ENCODE measurements around the gene LIPA.
"Not testable (repeated sequence)": the region's sequence is repeated elsewhere in the genome, so short reads cannot be mapped to it uniquely, and the experiment has no call there.

The LIPA gene

DNA sequence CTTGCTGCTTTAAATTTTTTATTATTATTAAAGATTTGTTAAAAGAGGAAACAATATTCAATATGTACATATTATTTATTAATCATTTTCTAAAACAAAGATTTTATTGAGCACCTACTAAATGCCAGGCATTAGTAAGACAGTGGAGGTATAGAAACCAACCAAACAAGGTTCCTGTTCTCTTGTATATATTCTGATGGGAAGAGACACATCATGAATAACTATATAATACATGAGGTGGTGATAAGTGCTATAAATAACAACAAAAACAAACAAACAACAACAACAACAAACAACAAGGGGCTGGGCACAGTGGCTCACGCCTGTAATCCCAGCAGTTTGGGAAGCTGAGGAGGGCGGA, 630 bp upstream of the LIPA start:
- Histone ChIP-seq H3K4me1 (ENCODE audit: control insufficient read depth, insufficient read depth, low read length) (peaks cover 21% of the 10 kb centered on the region), H3K9ac (ENCODE audit: low read length) (peak overlapping the region; percentile 94), H3K36me3 (ENCODE audit: control insufficient read depth, insufficient read depth, low read length, severe bottlenecking) (no peaks in the 10 kb centered on the region), H3K4me3 (ENCODE audit: low read length) (peak overlapping the region; percentile 86), H3K27me3 (replicated peaks; ENCODE audit: control insufficient read depth, insufficient read depth, low read length) (no peaks in the 10 kb centered on the region), H3K9me3 (ENCODE audit: control insufficient read depth, low read length) (no peaks in the 10 kb centered on the region)
- DNase-seq (ENCODE audit: low read depth) = no peak

DNA sequence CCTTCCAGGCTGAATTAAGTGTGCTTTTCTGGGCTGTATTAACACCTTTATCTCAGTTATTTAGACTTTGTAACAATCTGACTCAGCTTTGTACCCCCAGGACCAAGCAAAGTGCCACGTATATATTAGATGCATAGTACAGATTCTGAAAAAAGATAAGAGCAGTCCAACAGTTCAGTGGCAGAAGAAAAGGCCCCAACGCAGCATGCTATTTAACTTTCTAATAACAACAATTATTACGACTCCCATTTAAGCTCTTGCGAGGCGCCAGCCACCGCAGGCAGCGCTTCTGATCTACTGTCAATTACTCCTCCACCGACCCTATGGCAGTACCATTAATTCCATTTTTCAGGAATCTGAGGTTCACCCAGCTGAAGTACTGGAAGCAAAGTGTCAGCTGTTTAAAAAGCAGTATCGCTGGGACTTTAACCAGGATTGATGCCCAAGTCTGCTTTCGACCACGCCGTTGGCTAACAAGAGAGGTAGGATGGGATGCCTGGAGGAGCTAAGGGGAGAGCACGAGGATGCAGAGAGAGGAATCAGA, 638 bp downstream of the LIPA start:
- Histone ChIP-seq H3K36me3 (ENCODE audit: control insufficient read depth, insufficient read depth, low read length, severe bottlenecking) (no peaks in the 10 kb centered on the region), H3K9ac (ENCODE audit: low read length) (peak overlapping the region; percentile 94), H3K4me3 (ENCODE audit: low read length) (peak overlapping the region; percentile 86), H3K4me1 (ENCODE audit: control insufficient read depth, insufficient read depth, low read length) (peaks cover 13% of the 10 kb centered on the region), H3K9me3 (ENCODE audit: control insufficient read depth, low read length) (no peaks in the 10 kb centered on the region), H3K27me3 (replicated peaks; ENCODE audit: control insufficient read depth, insufficient read depth, low read length) (no peaks in the 10 kb centered on the region)
- no peak for DNase-seq (ENCODE audit: low read depth)

DNA sequence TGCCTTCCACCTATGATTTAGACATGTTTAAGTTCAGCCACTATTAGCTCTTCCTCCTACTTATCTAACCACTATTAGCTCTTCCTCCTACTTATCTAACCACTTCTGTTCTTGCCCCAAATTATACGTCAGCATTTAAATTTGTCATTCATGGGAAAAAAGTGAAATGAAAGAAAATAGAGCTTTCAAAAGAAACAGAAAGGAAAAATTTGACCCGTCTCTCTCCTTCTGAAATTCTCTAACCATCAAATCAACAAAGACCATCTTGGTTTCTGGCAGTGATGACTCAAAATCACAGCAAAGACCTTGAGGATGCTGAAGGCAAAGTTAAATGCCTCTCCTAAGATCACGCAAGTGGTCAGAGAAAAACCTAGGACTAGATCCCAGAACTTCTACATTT, 2.6 kb downstream of the LIPA start:
- Histone ChIP-seq H3K4me1 (ENCODE audit: control insufficient read depth, insufficient read depth, low read length) (peaks cover 18% of the 10 kb centered on the region), H3K36me3 (ENCODE audit: control insufficient read depth, insufficient read depth, low read length, severe bottlenecking) (peaks cover 6% of the 10 kb centered on the region), H3K9me3 (ENCODE audit: control insufficient read depth, low read length) (no peaks in the 10 kb centered on the region), H3K27me3 (replicated peaks; ENCODE audit: control insufficient read depth, insufficient read depth, low read length) (no peaks in the 10 kb centered on the region), H3K9ac (ENCODE audit: low read length) (no peak overlapping the region), H3K4me3 (ENCODE audit: low read length) (no peak overlapping the region)
- DNase-seq (ENCODE audit: low read depth) = no peak

DNA sequence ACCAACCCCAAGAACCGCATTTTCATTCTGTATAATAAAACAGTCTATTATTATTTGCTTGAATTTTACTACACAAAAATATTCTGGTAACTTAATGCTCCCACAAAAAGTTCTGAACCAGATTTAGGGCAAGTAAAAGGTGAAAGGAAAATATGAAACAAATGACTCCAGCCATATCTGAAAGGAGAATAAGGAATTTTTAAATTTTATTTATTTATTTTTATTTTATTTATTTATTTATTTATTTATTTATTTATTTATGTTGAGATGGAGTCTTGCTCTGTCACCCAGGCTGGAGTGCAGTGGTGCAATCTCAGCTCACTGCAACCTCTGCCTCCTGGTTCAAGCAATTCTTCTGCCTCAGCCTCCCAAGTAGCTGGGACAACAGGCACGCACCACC, 4.0 kb downstream of the LIPA start:
- H3K4me1 ChIP-seq (ENCODE audit: control insufficient read depth, insufficient read depth, low read length) = peaks cover 24% of the 10 kb centered on the region
- DNase-seq (ENCODE audit: low read depth) = not testable (repeated sequence)

DNA sequence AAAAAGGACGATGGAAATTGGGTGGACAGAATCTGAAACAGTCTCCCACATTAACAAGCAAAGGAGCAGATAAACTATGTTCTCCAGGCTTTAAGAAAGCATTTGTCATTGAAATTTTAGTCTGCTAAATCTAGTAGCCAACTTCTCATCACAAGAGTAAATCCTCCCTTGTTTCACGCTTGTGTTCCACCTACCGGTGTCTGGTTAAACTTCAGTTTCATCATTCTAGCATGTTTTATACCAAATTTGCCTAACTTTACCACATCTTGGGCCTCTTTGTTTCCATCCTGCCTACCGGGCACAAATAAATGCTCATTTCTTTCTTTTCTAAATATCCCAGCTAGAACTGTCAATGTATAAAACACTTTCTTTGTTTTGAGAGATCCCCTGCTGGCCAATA, 5.8 kb downstream of the LIPA start:
- Histone ChIP-seq H3K9ac (ENCODE audit: low read length) (peak overlapping the region; percentile 2), H3K36me3 (ENCODE audit: control insufficient read depth, insufficient read depth, low read length, severe bottlenecking) (peaks cover 14% of the 10 kb centered on the region), H3K4me1 (ENCODE audit: control insufficient read depth, insufficient read depth, low read length) (peaks cover 40% of the 10 kb centered on the region), H3K27me3 (replicated peaks; ENCODE audit: control insufficient read depth, insufficient read depth, low read length) (no peaks in the 10 kb centered on the region), H3K9me3 (ENCODE audit: control insufficient read depth, low read length) (no peaks in the 10 kb centered on the region), H3K4me3 (ENCODE audit: low read length) (no peak overlapping the region)
- peak; percentile 36 for DNase-seq (ENCODE audit: low read depth)

More for the DNA sequence above, 4.0 kb downstream of the LIPA start:
- not testable (repeated sequence) for H3K9me3 ChIP-seq (ENCODE audit: control insufficient read depth, low read length); H3K27me3 ChIP-seq (replicated peaks; ENCODE audit: control insufficient read depth, insufficient read depth, low read length); H3K4me3 ChIP-seq (ENCODE audit: low read length); H3K9ac ChIP-seq (ENCODE audit: low read length)
- peaks cover 13% of the 10 kb centered on the region for H3K36me3 ChIP-seq (ENCODE audit: control insufficient read depth, insufficient read depth, low read length, severe bottlenecking)

DNA sequence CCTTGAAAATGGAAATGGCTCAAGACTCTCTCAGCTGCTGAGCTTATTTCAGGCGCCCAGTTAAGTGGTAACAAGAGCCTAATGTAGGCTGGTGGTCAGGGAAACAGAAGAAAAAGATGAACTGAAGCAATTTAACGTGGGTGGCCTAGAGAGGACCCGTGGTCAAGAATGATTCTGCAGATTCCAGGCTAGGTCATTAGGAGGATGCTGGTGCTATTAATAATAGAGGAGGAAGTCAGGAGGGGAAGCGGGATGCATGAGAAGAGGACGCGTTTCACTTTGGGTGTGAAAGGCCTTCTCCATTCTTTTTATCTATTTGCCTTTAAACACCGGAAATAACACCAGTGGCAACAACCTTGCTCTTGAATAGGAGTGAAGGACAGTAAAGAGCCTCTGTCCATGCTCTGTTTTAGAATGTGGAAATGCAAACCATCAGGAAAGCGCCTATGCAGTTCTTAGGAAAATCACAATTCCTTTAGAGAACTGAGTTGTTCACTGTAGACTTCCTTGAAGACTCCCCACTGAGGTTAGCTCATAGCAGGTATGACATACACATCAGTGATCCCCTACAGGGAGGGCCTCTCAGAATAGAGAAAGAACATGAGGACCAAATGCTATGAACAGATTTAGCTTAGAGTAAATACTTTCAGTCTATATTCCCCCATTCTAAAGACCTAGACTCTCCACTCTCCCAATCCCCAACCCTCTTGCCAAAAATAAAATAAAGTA, 8.6 kb downstream of the LIPA start:
- no peak for DNase-seq (ENCODE audit: low read depth)
- Histone ChIP-seq H3K9ac (ENCODE audit: low read length) (no peak overlapping the region), H3K4me1 (ENCODE audit: control insufficient read depth, insufficient read depth, low read length) (peaks cover 32% of the 10 kb centered on the region), H3K36me3 (ENCODE audit: control insufficient read depth, insufficient read depth, low read length, severe bottlenecking) (peaks cover 28% of the 10 kb centered on the region), H3K27me3 (replicated peaks; ENCODE audit: control insufficient read depth, insufficient read depth, low read length) (no peaks in the 10 kb centered on the region), H3K4me3 (ENCODE audit: low read length) (no peak overlapping the region), H3K9me3 (ENCODE audit: control insufficient read depth, low read length) (no peaks in the 10 kb centered on the region)

DNA sequence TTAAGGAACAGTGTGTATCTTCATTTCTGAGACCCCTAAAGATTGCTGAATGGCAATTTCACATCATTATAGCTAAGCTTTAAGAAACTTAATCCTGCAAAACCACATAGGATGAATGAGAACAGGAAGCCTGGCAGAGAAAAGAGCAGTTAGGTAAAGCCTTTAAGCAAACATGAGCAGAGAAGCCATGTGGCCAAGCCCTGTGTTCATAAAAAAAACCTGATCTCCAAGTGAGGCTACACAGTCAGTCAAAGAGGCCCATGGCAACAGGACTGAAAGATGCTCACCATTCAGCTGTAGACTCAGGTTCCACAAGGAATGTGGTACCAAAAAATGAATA, 9.3 kb downstream of the LIPA start:
- H3K9me3 ChIP-seq (ENCODE audit: control insufficient read depth, low read length) = no peaks in the 10 kb centered on the region
- peaks cover 28% of the 10 kb centered on the region for H3K36me3 ChIP-seq (ENCODE audit: control insufficient read depth, insufficient read depth, low read length, severe bottlenecking)
- H3K4me3 ChIP-seq (ENCODE audit: low read length) = no peak overlapping the region
- DNase-seq (ENCODE audit: low read depth) = no peak
- H3K27me3 ChIP-seq (replicated peaks; ENCODE audit: control insufficient read depth, insufficient read depth, low read length) = no peaks in the 10 kb centered on the region
- peak overlapping the region; percentile 25 for H3K9ac ChIP-seq (ENCODE audit: low read length)
- H3K4me1 ChIP-seq (ENCODE audit: control insufficient read depth, insufficient read depth, low read length) = peaks cover 32% of the 10 kb centered on the region

DNA sequence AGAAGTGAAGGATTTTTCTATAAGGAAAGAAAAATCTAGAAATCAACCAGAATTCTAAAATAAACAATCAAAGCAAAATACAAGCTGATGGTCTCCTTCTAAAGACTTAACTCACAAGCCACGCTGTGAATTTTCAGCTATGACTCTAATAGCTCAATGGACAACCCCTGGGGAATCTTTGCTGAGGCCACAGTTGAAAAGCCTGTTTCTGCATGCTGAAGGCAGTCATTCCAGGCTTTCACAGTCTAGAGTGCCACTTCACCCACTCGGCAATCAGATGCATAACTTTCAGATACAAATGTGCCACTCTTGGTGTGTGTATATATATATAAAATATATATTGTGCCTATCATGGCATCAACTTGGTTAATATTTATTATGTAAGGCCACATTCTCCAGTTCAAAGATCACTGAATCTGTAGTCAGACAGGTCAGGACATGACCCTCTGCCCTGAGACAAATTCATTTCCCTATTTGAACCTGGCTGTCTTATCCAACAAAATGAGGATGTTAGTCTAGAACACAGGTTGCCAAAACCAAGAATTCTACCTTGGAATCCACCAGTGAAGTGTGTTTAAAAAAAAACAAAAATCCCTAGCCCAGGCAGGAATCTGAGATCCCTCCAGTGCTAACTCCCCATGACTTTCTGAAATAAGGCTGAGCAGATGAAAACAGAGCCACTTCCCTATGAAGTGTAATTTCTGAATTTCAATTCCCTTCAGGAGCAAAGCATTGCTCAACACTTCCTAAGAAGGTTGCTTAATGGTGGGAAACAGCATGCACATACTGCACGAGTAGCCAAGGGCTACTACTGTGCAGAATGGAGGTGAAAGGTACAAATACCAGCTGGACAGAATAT, 9.9 kb downstream of the LIPA start:
- Histone ChIP-seq H3K9ac (ENCODE audit: low read length) (peak overlapping the region; percentile 71), H3K4me3 (ENCODE audit: low read length) (peak overlapping the region; percentile 20), H3K4me1 (ENCODE audit: control insufficient read depth, insufficient read depth, low read length) (peaks cover 32% of the 10 kb centered on the region), H3K27me3 (replicated peaks; ENCODE audit: control insufficient read depth, insufficient read depth, low read length) (no peaks in the 10 kb centered on the region), H3K36me3 (ENCODE audit: control insufficient read depth, insufficient read depth, low read length, severe bottlenecking) (peaks cover 28% of the 10 kb centered on the region), H3K9me3 (ENCODE audit: control insufficient read depth, low read length) (no peaks in the 10 kb centered on the region)
- peak; percentile 72 for DNase-seq (ENCODE audit: low read depth)

DNA sequence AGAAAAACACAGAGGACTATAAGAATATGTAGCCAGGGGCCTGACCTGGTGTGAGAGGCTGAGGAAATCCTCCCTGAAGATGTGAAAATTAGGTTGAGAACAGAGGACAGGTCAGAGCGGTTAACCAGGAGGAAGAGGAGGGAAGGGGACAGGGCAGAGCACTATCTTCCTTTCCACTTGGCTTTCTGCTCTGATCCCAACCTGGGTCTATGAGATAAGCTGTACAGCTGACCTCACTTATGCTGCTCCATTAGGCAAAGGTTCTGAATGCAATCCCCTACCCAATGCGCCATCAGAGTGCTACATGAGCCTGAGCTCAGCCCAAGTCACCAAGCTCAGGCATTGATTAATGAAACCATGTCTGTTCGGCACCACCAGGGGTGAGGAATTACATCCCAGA, 10.5 kb downstream of the LIPA start:
- Histone ChIP-seq H3K4me3 (ENCODE audit: low read length) (no peak overlapping the region), H3K36me3 (ENCODE audit: control insufficient read depth, insufficient read depth, low read length, severe bottlenecking) (peaks cover 28% of the 10 kb centered on the region), H3K9me3 (ENCODE audit: control insufficient read depth, low read length) (no peaks in the 10 kb centered on the region), H3K9ac (ENCODE audit: low read length) (peak overlapping the region; percentile 71), H3K4me1 (ENCODE audit: control insufficient read depth, insufficient read depth, low read length) (peaks cover 38% of the 10 kb centered on the region), H3K27me3 (replicated peaks; ENCODE audit: control insufficient read depth, insufficient read depth, low read length) (no peaks in the 10 kb centered on the region)
- DNase-seq (ENCODE audit: low read depth) = no peak

DNA sequence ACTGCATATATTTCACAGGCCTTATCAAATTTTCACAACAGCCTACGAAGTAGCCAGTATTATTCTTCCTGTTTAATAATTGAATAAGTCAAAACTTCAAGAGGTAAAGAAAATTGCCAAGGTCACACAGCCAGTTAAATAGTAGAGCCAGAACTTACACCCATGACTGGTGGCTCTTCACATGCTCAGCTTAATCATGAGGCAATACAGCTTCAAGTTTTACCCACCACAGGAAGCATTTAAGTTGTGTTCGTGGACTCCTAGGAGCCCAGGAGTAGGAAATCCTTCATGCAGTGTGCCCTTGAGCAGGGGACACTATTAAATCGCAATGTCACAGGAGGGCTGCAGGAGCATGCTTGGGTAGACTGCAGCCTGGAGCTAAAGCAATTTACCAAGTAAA, 11.1 kb downstream of the LIPA start:
- no peaks in the 10 kb centered on the region for H3K27me3 ChIP-seq (replicated peaks; ENCODE audit: control insufficient read depth, insufficient read depth, low read length)
- DNase-seq (ENCODE audit: low read depth) = no peak
- H3K4me3 ChIP-seq (ENCODE audit: low read length) = no peak overlapping the region
- peaks cover 43% of the 10 kb centered on the region for H3K4me1 ChIP-seq (ENCODE audit: control insufficient read depth, insufficient read depth, low read length)
- peaks cover 28% of the 10 kb centered on the region for H3K36me3 ChIP-seq (ENCODE audit: control insufficient read depth, insufficient read depth, low read length, severe bottlenecking)
- no peak overlapping the region for H3K9ac ChIP-seq (ENCODE audit: low read length)
- no peaks in the 10 kb centered on the region for H3K9me3 ChIP-seq (ENCODE audit: control insufficient read depth, low read length)

DNA sequence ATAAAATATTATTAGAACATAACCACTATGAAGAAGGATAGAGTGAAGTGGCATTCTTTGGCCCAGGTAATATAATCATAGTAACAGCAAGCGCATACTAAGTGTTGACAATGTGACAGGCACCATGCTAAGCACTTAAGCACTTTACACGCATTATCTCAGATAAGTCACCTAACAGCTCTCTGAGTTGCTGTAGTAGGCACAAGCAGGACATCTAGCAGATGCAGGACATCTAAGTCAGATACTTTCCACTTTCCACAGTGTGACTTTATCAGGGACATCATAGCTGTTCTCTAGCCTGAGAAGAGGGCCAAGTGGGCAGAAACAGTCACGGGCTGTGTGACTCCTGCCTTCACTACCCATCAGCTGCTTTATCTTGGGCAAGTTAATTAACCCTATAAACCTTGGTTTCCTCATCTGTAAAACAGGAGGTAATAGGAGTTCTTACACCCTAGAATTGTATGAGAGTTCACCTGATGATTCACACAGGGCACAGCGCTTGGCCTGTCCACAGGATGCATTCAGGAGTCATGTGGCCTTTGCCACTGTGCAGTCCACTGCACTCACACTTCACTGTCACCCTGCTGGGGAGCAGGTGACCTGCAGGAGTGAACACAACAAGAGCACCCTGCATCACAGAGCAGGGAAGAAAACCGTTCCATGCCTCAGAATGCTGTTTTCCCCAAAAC, 12.5 kb downstream of the LIPA start:
- H3K36me3 ChIP-seq (ENCODE audit: control insufficient read depth, insufficient read depth, low read length, severe bottlenecking) = peaks cover 23% of the 10 kb centered on the region
- H3K4me1 ChIP-seq (ENCODE audit: control insufficient read depth, insufficient read depth, low read length) = peaks cover 50% of the 10 kb centered on the region
- DNase-seq (ENCODE audit: low read depth) = no peak
- no peak overlapping the region for H3K9ac ChIP-seq (ENCODE audit: low read length)
- H3K9me3 ChIP-seq (ENCODE audit: control insufficient read depth, low read length) = no peaks in the 10 kb centered on the region
- H3K4me3 ChIP-seq (ENCODE audit: low read length) = no peak overlapping the region
- H3K27me3 ChIP-seq (replicated peaks; ENCODE audit: control insufficient read depth, insufficient read depth, low read length) = no peaks in the 10 kb centered on the region

All from adipocyte (in vitro differentiated cells).